Chondrocyte (in vitro differentiated cells): ENCODE results near the gene ATP1A1. TPM values are rescaled to one million over a fixed set of nuclear protein-coding genes. Genes with fewer than 3 reads are reported as not detected.

Experiments used
- DNase-seq: peaks from one replicate; pipeline ENCODE4 v3.0.0; 2021; ENCODE audit warnings: mixed read lengths, low spot score
- H3K27ac Mint-ChIP-seq: one replicate; pipeline ENCODE4 v1.8.0; 2021; ENCODE audit warnings: mild to moderate bottlenecking, moderate library complexity, mixed read lengths; ENCODE audit not compliant: unreplicated experiment
- H3K27me3 Mint-ChIP-seq: 2 replicates; pipeline ENCODE4 v1.8.0; 2021; ENCODE audit warnings: low read depth, mixed read lengths
- H3K36me3 Mint-ChIP-seq: 2 replicates; pipeline ENCODE4 v1.8.0; 2021; ENCODE audit warnings: low read depth, mixed read lengths
- H3K4me1 Mint-ChIP-seq: 2 replicates; pipeline ENCODE4 v1.8.0; 2021; ENCODE audit warnings: low read depth, mild to moderate bottlenecking, mixed read lengths
- H3K4me3 Mint-ChIP-seq: one replicate; pipeline ENCODE4 v1.8.0; 2021; ENCODE audit warnings: mild to moderate bottlenecking, moderate library complexity, mixed read lengths; ENCODE audit not compliant: unreplicated experiment
- H3K9me3 Mint-ChIP-seq: 2 replicates; pipeline ENCODE4 v1.8.0; 2021; ENCODE audit warnings: low read depth, mixed read lengths
- total RNA-seq: library from RNA; stranded (reverse); gene quantifications from 3 replicates; pipeline ENCODE4 v1.2.1, GENCODE V29; 2021
- TF ChIP-seq, protein P1 (sequence below): fragments of 200-600 bp; sonication (generic); IDR thresholded peaks from 2 replicates; pipeline ENCODE4 v1.5.0; 2021; ENCODE audit warnings: antibody characterized with exemption, mild to moderate bottlenecking, moderate library complexity

The ATP1A1 gene
- total RNA-seq, 1 donor from 2014 or later = 188 TPM

DNA sequence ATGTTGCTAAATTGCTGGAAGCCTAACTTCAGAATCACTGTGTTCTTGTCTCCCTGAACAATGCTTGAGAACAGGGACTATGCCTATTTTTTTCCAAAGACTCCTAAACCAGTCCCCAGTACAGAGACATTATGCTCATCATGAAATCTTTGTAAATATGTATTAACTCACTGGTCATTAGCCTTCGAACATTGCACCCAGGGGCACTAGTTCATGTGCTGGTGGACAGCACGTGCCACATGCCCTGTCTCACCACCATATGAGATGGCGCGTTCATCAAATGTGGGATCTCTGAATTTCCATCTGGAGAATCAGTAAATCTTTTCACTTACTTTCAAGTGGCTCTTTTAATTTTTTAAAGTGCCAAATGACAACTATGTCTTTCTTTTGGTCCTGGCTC lies 11.0 kb upstream of the ATP1A1 start:
- no peak for DNase-seq
- peaks cover 10% of the 10 kb centered on the region for H3K27me3 Mint-ChIP-seq
- peaks cover 12% of the 10 kb centered on the region for H3K4me1 Mint-ChIP-seq
- no peak overlapping the region for H3K4me3 Mint-ChIP-seq
- no peaks in the 10 kb centered on the region for H3K36me3 Mint-ChIP-seq
- H3K9me3 Mint-ChIP-seq = no peaks in the 10 kb centered on the region
- no peak overlapping the region for H3K27ac Mint-ChIP-seq
- TF ChIP-seq, protein P1, sequence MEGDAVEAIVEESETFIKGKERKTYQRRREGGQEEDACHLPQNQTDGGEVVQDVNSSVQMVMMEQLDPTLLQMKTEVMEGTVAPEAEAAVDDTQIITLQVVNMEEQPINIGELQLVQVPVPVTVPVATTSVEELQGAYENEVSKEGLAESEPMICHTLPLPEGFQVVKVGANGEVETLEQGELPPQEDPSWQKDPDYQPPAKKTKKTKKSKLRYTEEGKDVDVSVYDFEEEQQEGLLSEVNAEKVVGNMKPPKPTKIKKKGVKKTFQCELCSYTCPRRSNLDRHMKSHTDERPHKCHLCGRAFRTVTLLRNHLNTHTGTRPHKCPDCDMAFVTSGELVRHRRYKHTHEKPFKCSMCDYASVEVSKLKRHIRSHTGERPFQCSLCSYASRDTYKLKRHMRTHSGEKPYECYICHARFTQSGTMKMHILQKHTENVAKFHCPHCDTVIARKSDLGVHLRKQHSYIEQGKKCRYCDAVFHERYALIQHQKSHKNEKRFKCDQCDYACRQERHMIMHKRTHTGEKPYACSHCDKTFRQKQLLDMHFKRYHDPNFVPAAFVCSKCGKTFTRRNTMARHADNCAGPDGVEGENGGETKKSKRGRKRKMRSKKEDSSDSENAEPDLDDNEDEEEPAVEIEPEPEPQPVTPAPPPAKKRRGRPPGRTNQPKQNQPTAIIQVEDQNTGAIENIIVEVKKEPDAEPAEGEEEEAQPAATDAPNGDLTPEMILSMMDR = no peak

DNA sequence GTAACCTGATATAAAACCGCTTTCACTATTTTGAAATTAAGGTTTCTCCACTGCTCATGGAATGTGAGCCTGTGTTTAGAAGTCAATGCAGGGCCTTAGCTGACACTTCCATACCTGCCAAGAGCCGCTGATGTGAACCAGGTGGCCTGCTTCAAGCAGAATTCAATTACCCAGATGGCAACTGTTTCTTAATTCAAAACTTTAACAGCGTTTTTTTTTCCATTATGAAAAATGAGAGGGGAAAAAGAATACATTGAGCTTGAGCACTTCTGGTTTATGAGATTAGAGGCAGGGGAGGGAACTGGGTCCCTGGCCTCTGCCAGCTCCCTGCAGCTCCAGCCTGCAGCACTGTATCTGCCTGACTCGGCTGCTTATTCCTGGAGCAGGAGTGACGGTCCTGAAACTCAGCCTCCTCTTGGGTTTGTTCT lies 7.7 kb upstream of the ATP1A1 start:
- no peak for DNase-seq
- TF ChIP-seq, protein P1 = no peak
- Mint-ChIP-seq H3K4me3 (no peak overlapping the region), H3K4me1 (peaks cover 17% of the 10 kb centered on the region), H3K9me3 (no peaks in the 10 kb centered on the region), H3K36me3 (no peaks in the 10 kb centered on the region), H3K27ac (no peak overlapping the region), H3K27me3 (peaks cover 10% of the 10 kb centered on the region)

DNA sequence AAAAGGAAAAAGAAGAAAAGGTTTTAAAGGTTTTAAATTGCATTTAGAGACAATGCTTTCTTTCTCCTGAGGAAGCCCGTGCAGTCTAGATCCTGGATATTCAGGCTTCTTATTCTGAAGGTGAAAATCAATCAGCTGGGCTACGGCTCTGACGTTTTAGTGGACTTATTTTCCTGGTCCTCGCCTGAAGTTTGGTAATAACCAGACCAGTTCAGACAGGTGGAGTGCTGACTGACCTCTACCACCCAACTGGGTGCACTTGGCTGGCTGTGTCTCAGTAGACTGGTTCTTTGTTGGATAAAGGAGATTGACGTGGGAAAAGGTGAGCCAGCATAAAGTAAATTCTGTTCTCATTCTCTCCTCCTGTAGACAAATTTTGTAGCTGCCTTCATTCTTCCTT lies 7.2 kb upstream of the ATP1A1 start:
- Mint-ChIP-seq H3K4me1 (peaks cover 17% of the 10 kb centered on the region), H3K4me3 (no peak overlapping the region), H3K27me3 (peaks cover 10% of the 10 kb centered on the region), H3K9me3 (no peaks in the 10 kb centered on the region), H3K36me3 (no peaks in the 10 kb centered on the region), H3K27ac (no peak overlapping the region)
- TF ChIP-seq, protein P1 = no peak
- DNase-seq = no peak

DNA sequence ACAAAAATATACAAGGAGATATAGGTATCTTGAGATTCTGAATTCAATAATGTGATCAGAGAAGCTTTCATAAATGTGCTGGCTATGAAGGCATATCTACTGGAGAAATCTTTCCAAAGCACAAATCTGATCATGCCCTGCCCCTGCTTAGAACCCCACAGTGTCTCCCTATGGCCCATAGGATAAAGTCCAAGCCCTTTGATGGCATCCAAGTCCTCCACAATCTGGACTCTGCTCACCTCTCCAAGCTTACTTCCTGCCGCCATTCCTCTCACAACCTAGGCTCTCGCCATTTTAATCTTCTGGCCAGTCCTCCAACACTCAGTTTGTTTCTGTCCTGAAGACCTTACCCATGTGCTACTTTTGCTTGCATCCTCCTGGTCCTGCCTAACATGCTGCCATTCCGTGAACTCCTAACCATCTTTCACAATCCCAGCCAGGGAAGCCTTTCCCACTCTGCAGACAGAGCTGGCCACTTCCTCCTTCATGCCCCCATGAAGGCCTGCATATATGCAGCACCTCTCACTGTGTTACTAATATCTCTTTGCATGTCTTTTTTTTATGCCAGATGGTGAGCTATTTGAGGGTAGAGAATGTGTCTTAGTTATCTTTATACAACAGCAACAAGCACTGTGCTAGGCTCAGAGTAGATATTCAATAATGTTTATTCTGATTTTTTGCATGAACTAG lies 5.6 kb upstream of the ATP1A1 start:
- Mint-ChIP-seq H3K4me3 (no peak overlapping the region), H3K27ac (no peak overlapping the region), H3K36me3 (no peaks in the 10 kb centered on the region), H3K9me3 (no peaks in the 10 kb centered on the region), H3K4me1 (peaks cover 19% of the 10 kb centered on the region), H3K27me3 (peaks cover 10% of the 10 kb centered on the region)
- no peak for DNase-seq
- TF ChIP-seq, protein P1 = no peak

DNA sequence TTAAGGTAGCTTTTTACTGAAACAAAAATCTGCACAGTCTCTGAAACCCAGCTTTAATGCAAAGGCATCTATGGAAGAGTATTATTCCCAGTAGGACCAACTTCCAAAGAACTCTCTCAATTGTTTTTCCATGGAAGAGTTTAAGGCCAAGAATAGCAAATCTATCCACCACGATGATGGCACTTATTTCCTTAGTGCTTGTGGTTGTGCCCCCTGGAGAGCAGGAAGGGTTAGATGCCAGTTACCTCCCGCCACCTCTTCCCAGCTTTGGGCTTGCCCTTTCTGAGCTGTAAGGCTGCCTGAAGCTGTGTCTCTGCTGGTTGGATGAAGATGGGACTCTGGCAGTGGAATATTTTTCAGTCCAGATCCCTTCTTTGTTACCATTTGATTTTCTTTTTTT lies 4.8 kb upstream of the ATP1A1 start:
- Mint-ChIP-seq H3K27me3 (peaks cover 6% of the 10 kb centered on the region), H3K4me1 (peaks cover 21% of the 10 kb centered on the region), H3K4me3 (no peak overlapping the region), H3K36me3 (no peaks in the 10 kb centered on the region), H3K27ac (no peak overlapping the region), H3K9me3 (no peaks in the 10 kb centered on the region)
- TF ChIP-seq, protein P1 = no peak
- DNase-seq = no peak
